H9 (cell line): ENCODE results near the gene WNT7B. TPM values are rescaled to one million over a fixed set of nuclear protein-coding genes. Genes with fewer than 3 reads are reported as not detected.

Source experiments
- DNase-seq: peaks from one replicate; pipeline ENCODE4 v3.0.0-alpha.2; 2017
- H2AFZ ChIP-seq: one replicate; pipeline ENCODE4 v1.6.1; 2013; ENCODE audit warnings: mild to moderate bottlenecking, low read length, control low read depth, moderate library complexity
- H2AK5ac ChIP-seq: 2 replicates; pipeline ENCODE4 v1.6.1; 2013; ENCODE audit warnings: low read length, control low read depth, mixed read lengths; ENCODE audit not compliant: insufficient read length
- H2BK120ac ChIP-seq: one replicate; pipeline ENCODE4 v1.6.1; 2013; ENCODE audit warnings: low read depth, mild to moderate bottlenecking, low read length, control low read depth, inconsistent platforms; ENCODE audit not compliant: poor library complexity, severe bottlenecking
- H2BK12ac ChIP-seq: 2 replicates; pipeline ENCODE4 v1.6.1; 2013; ENCODE audit warnings: low read length, control low read depth, mixed read lengths, low read depth; ENCODE audit not compliant: insufficient read length
- H2BK15ac ChIP-seq: 2 replicates; pipeline ENCODE4 v1.6.1; 2013; ENCODE audit warnings: low read depth, low read length, control low read depth
- H2BK20ac ChIP-seq: one replicate; pipeline ENCODE4 v1.6.1; 2013; ENCODE audit warnings: low read depth, mild to moderate bottlenecking, low read length, control low read depth, inconsistent platforms; ENCODE audit not compliant: poor library complexity, severe bottlenecking
- H2BK5ac ChIP-seq: 2 replicates; pipeline ENCODE4 v1.6.1; 2013; ENCODE audit warnings: low read length, control low read depth, mixed read lengths; ENCODE audit not compliant: insufficient read length
- H3K14ac ChIP-seq: 2 replicates; pipeline ENCODE4 v1.6.1; 2013; ENCODE audit warnings: low read length, control low read depth; ENCODE audit not compliant: insufficient read depth
- H3K18ac ChIP-seq: 2 replicates; pipeline ENCODE4 v1.6.1; 2013; ENCODE audit warnings: low read depth, mild to moderate bottlenecking, mixed read lengths, low read length, control low read depth; ENCODE audit not compliant: insufficient read length
- H3K23ac ChIP-seq: 2 replicates; pipeline ENCODE4 v1.6.1; 2013; ENCODE audit warnings: low read length, control low read depth, mixed read lengths, low read depth; ENCODE audit not compliant: insufficient read length
- H3K23me2 ChIP-seq: 2 replicates; pipeline ENCODE4 v1.6.1; 2013; ENCODE audit warnings: low read depth, mild to moderate bottlenecking, mixed read lengths, low read length, control low read depth; ENCODE audit not compliant: insufficient read length, poor library complexity, severe bottlenecking
- H3K27ac ChIP-seq: 2 replicates; pipeline ENCODE4 v1.5.1; 2013; ENCODE audit warnings: low read length, control low read depth, mixed read lengths, low read depth; ENCODE audit not compliant: insufficient read length
- H3K27me3 ChIP-seq: 2 replicates; pipeline ENCODE4 v1.6.1; 2013; ENCODE audit warnings: low read length, control low read depth, inconsistent platforms; ENCODE audit not compliant: insufficient read depth
- H3K4ac ChIP-seq: 2 replicates; pipeline ENCODE4 v1.6.1; 2013; ENCODE audit warnings: low read depth, mild to moderate bottlenecking, control low read depth, inconsistent platforms, low read length, moderate library complexity
- H3K4me1 ChIP-seq: 2 replicates; pipeline ENCODE4 v1.6.1; 2013; ENCODE audit warnings: low read length, control low read depth, inconsistent platforms; ENCODE audit not compliant: insufficient read depth
- H3K4me2 ChIP-seq: 2 replicates; pipeline ENCODE4 v1.6.1; 2013; ENCODE audit warnings: low read length, control low read depth, mixed read lengths; ENCODE audit not compliant: insufficient read length, insufficient read depth
- H3K56ac ChIP-seq: 2 replicates; pipeline ENCODE4 v1.6.1; 2013; ENCODE audit warnings: low read depth, mild to moderate bottlenecking, mixed read lengths, low read length, control low read depth; ENCODE audit not compliant: insufficient read length
- H3K79me1 ChIP-seq: 2 replicates; pipeline ENCODE4 v1.6.1; 2013; ENCODE audit warnings: low read depth, mild to moderate bottlenecking, moderate library complexity, low read length, control low read depth, inconsistent platforms; ENCODE audit not compliant: insufficient read depth, poor library complexity, severe bottlenecking
- H3K79me2 ChIP-seq: 2 replicates; pipeline ENCODE4 v1.6.1; 2013; ENCODE audit warnings: low read length, control low read depth, inconsistent platforms; ENCODE audit not compliant: insufficient read depth
- H3K9ac ChIP-seq: 2 replicates; pipeline ENCODE4 v1.6.1; 2013; ENCODE audit warnings: low read length, control low read depth, mixed read lengths; ENCODE audit not compliant: insufficient read length; ENCODE audit errors: extremely low read depth
- H3K9me3 ChIP-seq: one replicate; pipeline ENCODE4 v1.6.1; 2013; ENCODE audit warnings: low read depth, low read length, inconsistent platforms; ENCODE audit not compliant: control insufficient read depth
- H3T11ph ChIP-seq: one replicate; pipeline ENCODE4 v1.6.1; 2013; ENCODE audit warnings: mild to moderate bottlenecking, low read length, control low read depth, inconsistent platforms
- H4K20me1 ChIP-seq: one replicate; pipeline ENCODE4 v1.6.1; 2013; ENCODE audit not compliant: control insufficient read depth, insufficient read length, insufficient read depth
- H4K5ac ChIP-seq: 2 replicates; pipeline ENCODE4 v1.6.1; 2013; ENCODE audit warnings: low read depth, mild to moderate bottlenecking, mixed read lengths, low read length, control low read depth; ENCODE audit not compliant: insufficient read length
- H4K8ac ChIP-seq: replicated peaks from 2 replicates; pipeline ENCODE4 v1.6.1; 2013; ENCODE audit warnings: low read length, control low read depth, mixed read lengths, low read depth; ENCODE audit not compliant: insufficient read length
- H4K91ac ChIP-seq: 2 replicates; pipeline ENCODE4 v1.6.1; 2013; ENCODE audit warnings: low read depth, mild to moderate bottlenecking, moderate library complexity, mixed read lengths, low read length, control low read depth; ENCODE audit not compliant: insufficient read length
- H3K27ac Mint-ChIP-seq, 3 experiments: 2 replicates in 2 of 3; 3 replicates in 1 of 3; pipeline ENCODE4 v1.8.0; 2020 to 2021; ENCODE audit warnings: mixed read lengths in 3 of 3, mild to moderate bottlenecking in 1 of 3, moderate library complexity in 1 of 3
- H3K27me3 Mint-ChIP-seq: 2 replicates; pipeline ENCODE4 v1.8.0; 2021; ENCODE audit warnings: low read depth, mild to moderate bottlenecking, moderate library complexity, mixed read lengths
- H3K36me3 Mint-ChIP-seq, 3 experiments: 2 replicates in 2 of 3; 3 replicates in 1 of 3; pipeline ENCODE4 v1.8.0; 2020 to 2021; ENCODE audit warnings: low read depth in 3 of 3, mixed read lengths in 3 of 3; ENCODE audit not compliant: insufficient read depth in 1 of 3
- H3K4me1 Mint-ChIP-seq, 2 experiments: 2 replicates each; pipeline ENCODE4 v1.8.0; 2020; ENCODE audit warnings: mixed read lengths in 2 of 2
- H3K4me3 Mint-ChIP-seq, 2 experiments: 2 replicates in 1 of 2; 3 replicates in 1 of 2; pipeline ENCODE4 v1.8.0; 2020 to 2021; ENCODE audit warnings: mild to moderate bottlenecking in 2 of 2, mixed read lengths in 2 of 2, moderate library complexity in 1 of 2
- H3K9me3 Mint-ChIP-seq, 2 experiments: 2 replicates in 1 of 2; 3 replicates in 1 of 2; pipeline ENCODE4 v1.8.0; 2020; ENCODE audit warnings: mild to moderate bottlenecking in 2 of 2, mixed read lengths in 2 of 2, moderate library complexity in 1 of 2
- CTCF ChIP-seq: fragments of 200-600 bp; sonication (generic); conservative IDR thresholded peaks from 3 replicates; pipeline ENCODE4 v1.8.0; 2021; ENCODE audit warnings: antibody characterized with exemption, mild to moderate bottlenecking
- WGBS: extraction: QIAGEN DNeasy Blood & Tissue Kit; methylation state at CpG from one replicate; pipeline ENCODE4 v1.1.7; 2013; ENCODE audit warnings: missing lambda C conversion rate, low lambda C conversion rate, mixed read lengths; ENCODE audit not compliant: insufficient read length; ENCODE audit errors: extremely low coverage; 5-methylcytosine and 5-hydroxymethylcytosine counted together
- total RNA-seq: library from RNA; stranded (reverse); gene quantifications from 2 replicates; pipeline ENCODE4 v1.2.1, GENCODE V29; 2021

The WNT7B gene
- total RNA-seq, 1 experiment from 2014 or later, result 0.09 TPM

- Histone ChIP-seq H3K4me1 (no peaks in the 10 kb centered on the region), H4K8ac (no peak overlapping the region), H3K27me3 (no peaks in the 10 kb centered on the region), H3K56ac (no peak overlapping the region), H3K79me1 (no peaks in the 10 kb centered on the region), H4K20me1 (no peaks in the 10 kb centered on the region), H2BK12ac (no peak overlapping the region), H3K23ac (no peak overlapping the region), H3K9ac (no peak overlapping the region), H3K23me2 (no peaks in the 10 kb centered on the region), H3K9me3 (no peaks in the 10 kb centered on the region), H2AK5ac (no peak overlapping the region), H4K5ac (no peak overlapping the region), H3K4me2 (no peak overlapping the region), H4K91ac (no peak overlapping the region), H2BK15ac (no peak overlapping the region), H3K18ac (no peak overlapping the region), H2BK20ac (no peak overlapping the region), H2BK5ac (no peak overlapping the region), H3K4ac (no peak overlapping the region), H3K79me2 (no peaks in the 10 kb centered on the region), H3K27ac (no peak overlapping the region), H3T11ph (no peak overlapping the region), H2AFZ (no peak overlapping the region), H3K14ac (no peak overlapping the region), H2BK120ac (no peak overlapping the region)
- Mint-ChIP-seq H3K27me3 (peaks cover 13% of the 10 kb centered on the region), H3K4me1 (no peaks in the 10 kb centered on the region), H3K9me3 (peaks cover 0 to 7% of the 10 kb centered on the region in 2 experiments; a peak in 4 of 5 replicates), H3K36me3 (no peaks in the 10 kb centered on the region; a peak in 1 of 7 replicates), H3K27ac (no peak overlapping the region), H3K4me3 (no peak overlapping the region)
- DNase-seq, result no peak
- WGBS, result no CpG with 5 or more reads among the region's 7 CpGs
- TF ChIP-seq CTCF, result no peak
These were observed 60.4 kb downstream of the WNT7B start for GRCh38 chr22:45916515-45916914.
